Thymus (tissue), 14 donors: Measurements from ENCODE around the gene FRA10AC1. TPM values are rescaled to one million over a fixed set of nuclear protein-coding genes. Genes with fewer than 3 reads are reported as not detected.

Experiments used
- DNase-seq, 9 donors: peaks; one replicate each; pipeline ENCODE4 v3.0.0-alpha.2; 2013; ENCODE audit warnings: low spot score in 9 of 9, low read depth in 6 of 9, missing footprints in 1 of 9
- H3K27ac ChIP-seq, 2 donors: one replicate each; pipeline ENCODE4 v1.5.1; 2013; ENCODE audit warnings: control low read depth in 1 of 2, low read depth in 1 of 2, low read length in 1 of 2, mild to moderate bottlenecking in 1 of 2, moderate library complexity in 1 of 2
- H3K27me3 ChIP-seq, 2 donors: one replicate each; pipeline ENCODE4 v1.5.1; 2013; ENCODE audit warnings: low read length in 1 of 2; ENCODE audit not compliant: control insufficient read depth in 2 of 2, insufficient read depth in 1 of 2
- H3K36me3 ChIP-seq, 2 donors: one replicate each; pipeline ENCODE4 v1.5.1; 2013; ENCODE audit warnings: low read length in 1 of 2, mild to moderate bottlenecking in 1 of 2, moderate library complexity in 1 of 2; ENCODE audit not compliant: control insufficient read depth in 2 of 2, insufficient read depth in 2 of 2
- H3K4me1 ChIP-seq, 2 donors: one replicate each; pipeline ENCODE4 v1.5.1; 2013; ENCODE audit warnings: low read length in 2 of 2; ENCODE audit not compliant: control insufficient read depth in 2 of 2, insufficient read depth in 2 of 2
- H3K4me3 ChIP-seq, 2 donors: one replicate each; pipeline ENCODE4 v1.5.1; 2013; ENCODE audit warnings: low read length in 2 of 2, control low read depth in 1 of 2, mild to moderate bottlenecking in 1 of 2
- H3K9me3 ChIP-seq, 2 donors: one replicate each; pipeline ENCODE4 v1.5.1; 2013; ENCODE audit warnings: low read length in 1 of 2, mild to moderate bottlenecking in 1 of 2; ENCODE audit not compliant: control insufficient read depth in 2 of 2, insufficient read depth in 1 of 2
- WGBS: extraction: QIAGEN DNeasy Blood & Tissue Kit; methylation state at CpG from one replicate; pipeline ENCODE4 v1.1.7; 2013; 5-methylcytosine and 5-hydroxymethylcytosine counted together
- long read RNA-seq, 10 donors: transcript quantifications; one replicate each; lab custom pipeline, GENCODE V29; 2026
- polyA plus RNA-seq: library from polyadenylated mRNA; stranded (reverse); fragments of 200-250 nt; gene quantifications from one replicate; pipeline ENCODE4 v1.2.3, GENCODE V29; 2013
- total RNA-seq: library from RNA; stranded (reverse); fragments of 120-200 nt; gene quantifications from one replicate; pipeline ENCODE4 v1.2.4, GENCODE V29; 2013
- donor health status: healthy.

The FRA10AC1 gene, protein sequence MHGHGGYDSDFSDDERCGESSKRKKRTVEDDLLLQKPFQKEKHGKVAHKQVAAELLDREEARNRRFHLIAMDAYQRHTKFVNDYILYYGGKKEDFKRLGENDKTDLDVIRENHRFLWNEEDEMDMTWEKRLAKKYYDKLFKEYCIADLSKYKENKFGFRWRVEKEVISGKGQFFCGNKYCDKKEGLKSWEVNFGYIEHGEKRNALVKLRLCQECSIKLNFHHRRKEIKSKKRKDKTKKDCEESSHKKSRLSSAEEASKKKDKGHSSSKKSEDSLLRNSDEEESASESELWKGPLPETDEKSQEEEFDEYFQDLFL
- total RNA-seq (6.7 TPM), polyA plus RNA-seq (20.7 TPM)
- long read RNA-seq, donor 1, result 0 reads
- long read RNA-seq, donor 2, result 0 reads
- long read RNA-seq, donor 3, full-length matches to known transcripts, result 7 of 39 reads
- long read RNA-seq, donor 3, partial matches to known transcripts, result 32 of 39 reads
- long read RNA-seq, donor 3, other reads (novel, unspliced or antisense), result 0 of 39 reads
- long read RNA-seq, donor 4, result 0 reads
- long read RNA-seq, donor 5, full-length matches to known transcripts, result 9 of 43 reads
- long read RNA-seq, donor 5, partial matches to known transcripts, result 34 of 43 reads
- long read RNA-seq, donor 5, other reads (novel, unspliced or antisense), result 0 of 43 reads
- long read RNA-seq, donor 6, full-length matches to known transcripts, result 5 of 5 reads
- long read RNA-seq, donor 6, partial matches to known transcripts, result 0 of 5 reads
- long read RNA-seq, donor 6, other reads (novel, unspliced or antisense), result 0 of 5 reads
- long read RNA-seq, donor 7, partial matches to known transcripts, result 0 of 3 reads
- long read RNA-seq, donor 7, other reads (novel, unspliced or antisense), result 0 of 3 reads
- long read RNA-seq, donor 8, partial matches to known transcripts, result 0 of 1 reads
- long read RNA-seq, donor 8, other reads (novel, unspliced or antisense), result 0 of 1 reads
- long read RNA-seq, donor 9, full-length matches to known transcripts, result 4 of 4 reads
- long read RNA-seq, donor 9, partial matches to known transcripts, result 0 of 4 reads
- long read RNA-seq, donor 9, other reads (novel, unspliced or antisense), result 0 of 4 reads
- long read RNA-seq, donor 10, partial matches to known transcripts, result 0 of 2 reads
- long read RNA-seq, donor 10, other reads (novel, unspliced or antisense), result 0 of 2 reads

DNA sequence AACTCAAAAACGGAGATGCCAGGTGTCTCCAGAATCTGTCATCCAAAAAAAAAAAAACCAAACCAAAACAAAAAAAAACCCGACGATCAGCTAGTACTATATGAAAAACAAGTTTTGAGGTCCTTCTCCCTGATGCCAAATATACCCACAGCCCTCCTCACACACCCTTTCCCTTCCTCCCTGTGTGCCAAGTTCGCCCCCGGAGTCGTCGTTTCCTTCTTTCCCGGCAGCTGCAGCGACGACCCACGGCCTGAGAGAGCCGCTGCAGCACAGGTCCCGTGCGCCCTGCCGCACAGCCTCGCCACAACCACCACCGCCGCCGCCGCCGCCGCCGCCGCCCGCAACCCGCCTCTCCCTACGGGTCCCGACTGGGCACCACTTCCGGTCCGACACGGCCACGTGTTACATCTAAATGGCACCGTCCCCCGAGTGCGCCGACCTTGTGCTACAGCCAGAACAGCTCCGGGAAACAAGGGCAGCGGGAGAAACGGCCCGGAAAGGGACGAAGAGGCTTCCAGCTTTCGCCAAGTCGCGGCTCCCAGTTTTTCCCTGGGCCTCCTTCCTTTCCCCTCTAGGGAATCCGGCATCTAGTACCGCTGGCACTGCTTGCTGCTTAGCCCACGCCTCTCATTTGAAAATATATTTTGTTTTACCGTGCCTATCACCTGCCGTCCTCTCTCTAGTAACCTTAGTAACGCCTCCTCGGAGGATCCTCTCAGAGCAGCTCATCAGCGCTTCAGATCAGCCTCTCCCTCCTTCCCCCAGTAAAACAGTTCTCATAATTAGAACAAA, at the start of gene FRA10AC1:
FRA10AC1 (minus strand) TSS at position 383 of the 792 bp plus-strand sequence. CDS start 2,486 bp downstream, outside the sequence.
- peak within 1 kb of the TSS; percentile 83 to 85 for H3K4me3 ChIP-seq
- H3K27me3 ChIP-seq, result no peaks in the 10 kb centered on the region
- under 1% methylated on average over 52 of the region's 52 CpGs for WGBS
- peak within 1 kb of the TSS; percentile 87 to 90 for H3K27ac ChIP-seq
- H3K9me3 ChIP-seq, result no peaks in the 10 kb centered on the region
- DNase-seq, result peak; percentile 64 to 91 (median 77)
- peaks cover 5 to 6% of the 10 kb centered on the region in 2 donors for H3K4me1 ChIP-seq
- H3K36me3 ChIP-seq, result peaks cover 0 to 10% of the 10 kb centered on the region in 2 donors

DNA sequence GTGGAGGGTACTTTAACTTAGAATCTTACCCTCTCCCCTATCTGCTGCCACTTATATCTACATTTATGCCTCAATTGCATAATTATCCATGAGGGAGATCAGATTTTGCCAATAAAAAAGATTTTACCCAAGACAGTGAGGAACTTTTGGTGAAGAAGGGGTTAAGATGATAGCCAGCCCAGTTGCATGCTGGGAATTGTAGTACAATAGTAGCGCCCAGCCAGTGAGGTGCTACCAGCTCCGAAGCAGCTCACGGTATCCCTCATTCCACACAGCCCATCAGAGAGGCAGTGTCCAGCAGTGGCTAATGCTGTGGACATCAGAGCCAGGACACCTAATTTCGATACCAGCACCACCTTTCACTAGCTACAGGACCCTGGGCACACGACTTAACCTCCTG, 49.4 kb upstream of the FRA10AC1 start:
- H3K27ac ChIP-seq, result no peak overlapping the region
- WGBS, result 12% methylated on average over 5 of the region's 5 CpGs
- no peak overlapping the region for H3K4me3 ChIP-seq
- DNase-seq, result peak in 4 of 9 donors; percentile 1 to 20 (median 8)
- H3K4me1 ChIP-seq, result no peaks in the 10 kb centered on the region
- H3K9me3 ChIP-seq, result no peaks in the 10 kb centered on the region
- no peaks in the 10 kb centered on the region for H3K36me3 ChIP-seq
- H3K27me3 ChIP-seq, result peaks cover 2 to 22% of the 10 kb centered on the region in 2 donors

DNA sequence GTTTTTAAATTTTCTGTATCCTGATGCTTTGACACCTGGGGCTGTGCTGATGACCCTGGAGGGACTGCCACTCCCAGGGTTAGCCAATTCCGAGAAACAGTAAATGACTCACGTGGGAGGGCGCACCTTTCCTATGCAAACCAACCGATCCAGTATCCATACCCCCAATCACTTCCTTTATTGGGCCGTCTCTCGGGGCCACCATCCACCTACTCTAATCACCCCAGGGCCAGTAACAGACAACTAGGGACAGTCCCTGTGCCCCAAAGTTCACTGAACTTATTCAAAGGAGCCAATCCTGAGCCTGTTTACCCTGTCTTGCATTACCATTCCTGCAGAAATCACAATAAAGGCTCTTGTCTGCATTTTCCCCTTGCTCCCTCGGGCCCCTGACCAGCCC, 48.7 kb upstream of the FRA10AC1 start:
- Histone ChIP-seq H3K27ac (no peak overlapping the region), H3K4me1 (no peaks in the 10 kb centered on the region), H3K36me3 (no peaks in the 10 kb centered on the region), H3K4me3 (no peak overlapping the region), H3K27me3 (peaks cover 0 to 14% of the 10 kb centered on the region in 2 donors), H3K9me3 (no peaks in the 10 kb centered on the region)
- DNase-seq, result no peak
- WGBS, result 61% methylated on average over 7 of the region's 7 CpGs

- Histone ChIP-seq H3K9me3 (no peaks in the 10 kb centered on the region), H3K4me3 (no peak overlapping the region), H3K4me1 (no peaks in the 10 kb centered on the region), H3K27ac (no peak overlapping the region), H3K36me3 (no peaks in the 10 kb centered on the region), H3K27me3 (peaks cover 0 to 8% of the 10 kb centered on the region in 2 donors)
- no peak for DNase-seq
- WGBS, result 91% methylated on average over 5 of the region's 5 CpGs
Measured at GRCh38 chr10:93749218-93749799, 46.9 kb upstream of the FRA10AC1 start.

DNA sequence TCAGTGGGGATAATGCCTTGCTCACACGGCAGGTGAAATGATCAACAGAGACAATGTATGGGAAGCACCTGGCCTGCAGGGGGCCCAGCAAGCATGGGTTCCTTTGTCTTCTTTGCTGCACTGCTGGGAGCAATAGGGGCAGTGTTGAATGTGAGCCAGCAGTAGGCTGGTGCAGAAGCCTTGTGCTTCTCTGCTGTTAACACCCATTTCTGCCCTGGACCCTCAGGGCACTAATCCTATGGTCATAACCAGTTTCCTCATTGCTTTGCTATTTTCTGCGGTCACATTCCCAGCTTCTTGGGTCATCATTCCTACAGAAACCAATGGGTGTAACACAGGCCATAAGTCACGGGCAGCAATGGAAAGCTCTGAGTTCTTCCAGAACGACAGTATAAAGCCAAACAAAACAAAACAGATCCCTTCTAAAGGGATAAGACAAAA, 44.5 kb upstream of the FRA10AC1 start:
- Histone ChIP-seq H3K27me3 (peaks cover 0 to 6% of the 10 kb centered on the region in 2 donors), H3K4me1 (no peaks in the 10 kb centered on the region), H3K36me3 (no peaks in the 10 kb centered on the region), H3K4me3 (no peak overlapping the region), H3K9me3 (no peaks in the 10 kb centered on the region), H3K27ac (no peak overlapping the region)
- no peak for DNase-seq
- 87% methylated on average over 4 of the region's 4 CpGs for WGBS

DNA sequence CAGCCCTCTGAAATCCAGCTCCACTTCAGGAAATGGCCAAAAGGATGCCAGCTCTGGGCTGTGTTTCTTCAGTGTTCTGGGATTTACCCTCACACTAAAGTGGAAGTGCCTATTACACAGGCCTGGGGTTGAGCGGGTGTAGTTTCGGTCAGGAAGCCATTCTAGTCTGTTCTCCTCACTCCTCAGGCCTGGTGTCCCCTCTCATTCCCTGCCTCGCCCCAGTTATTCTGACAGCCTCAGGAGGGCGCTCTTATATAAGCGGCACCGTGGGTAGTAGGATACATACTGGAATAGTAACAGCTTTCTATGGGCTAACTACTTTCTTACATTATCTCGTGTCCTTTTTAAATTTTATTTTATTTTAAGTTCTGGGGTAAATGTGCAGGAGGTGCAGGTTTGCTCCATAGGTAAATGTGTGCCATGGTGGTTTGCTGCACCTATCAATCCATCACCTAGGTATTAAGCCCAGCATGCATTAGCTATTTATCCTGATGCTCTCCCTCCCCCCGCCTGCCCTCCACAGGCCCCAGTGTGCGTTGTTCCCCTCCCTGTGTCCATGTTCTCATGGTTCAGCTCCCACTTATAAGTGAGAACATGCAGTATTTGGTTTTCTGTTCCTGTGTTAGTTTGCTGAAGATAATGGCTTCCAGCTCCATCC, 43.1 kb upstream of the FRA10AC1 start:
- Histone ChIP-seq H3K27me3 (peaks cover 0 to under 1% of the 10 kb centered on the region in 2 donors), H3K36me3 (no peaks in the 10 kb centered on the region), H3K4me1 (no peaks in the 10 kb centered on the region), H3K27ac (no peak overlapping the region), H3K9me3 (no peaks in the 10 kb centered on the region), H3K4me3 (no peak overlapping the region)
- no peak for DNase-seq
- 77% methylated on average over 9 of the region's 9 CpGs for WGBS

- H3K4me1 ChIP-seq, result no peaks in the 10 kb centered on the region
- H3K36me3 ChIP-seq, result no peaks in the 10 kb centered on the region
- H3K27me3 ChIP-seq, result no peaks in the 10 kb centered on the region
- peak in 1 of 9 donors; percentile 12 for DNase-seq
- H3K4me3 ChIP-seq, result no peak overlapping the region
- H3K9me3 ChIP-seq, result no peaks in the 10 kb centered on the region
- 54% methylated on average over 8 of the region's 8 CpGs for WGBS
- no peak overlapping the region for H3K27ac ChIP-seq
Measured at GRCh38 chr10:93742633-93743349, 40.4 kb upstream of the FRA10AC1 start.
